HepG2 (cell line): ENCODE results near the gene VSTM1.

Source experiments
- EHMT2 ChIP-seq: fragments of 200-600 bp; sonication (generic); IDR thresholded peaks from 2 replicates; pipeline ENCODE4 v1.7.0; 2017; ENCODE audit warnings: antibody characterized with exemption, low read depth, low read length, borderline replicate concordance
- JUNB ChIP-seq: sonication (generic); formaldehyde crosslinking; IDR thresholded peaks from 2 replicates; pipeline ENCODE4 v1.8.0; 2022; ENCODE audit warnings: missing genetic modification reagents, mild to moderate bottlenecking, borderline replicate concordance
- NR2F1 ChIP-seq, 2 experiments: fragments of 450-650 bp in 1 of 2; formaldehyde crosslinking in 1 of 2; IDR thresholded peaks; 2 replicates each; pipeline versions ENCODE4 v1.5.0 to v1.6.1; 2016 to 2020; ENCODE audit warnings: mild to moderate bottlenecking in 1 of 2, missing compliant biosample characterization in 1 of 2, missing genetic modification reagents in 1 of 2, moderate library complexity in 1 of 2
- POLR2AphosphoS5 ChIP-seq: IDR thresholded peaks from 2 replicates; pipeline ENCODE4 v1.6.1; 2012; ENCODE audit warnings: low read depth, low read length
- TF ChIP-seq, protein P1 (sequence below): sonication (generic); formaldehyde crosslinking; IDR thresholded peaks from 2 replicates; pipeline ENCODE4 v1.4.0; 2020; ENCODE audit warnings: missing genetic modification reagents
- TF ChIP-seq, protein P2 (sequence below): sonication (generic); formaldehyde crosslinking; IDR thresholded peaks from 2 replicates; pipeline ENCODE4 v1.5.0; 2020; ENCODE audit warnings: mild to moderate bottlenecking, missing genetic modification reagents, moderate library complexity
- TF ChIP-seq, protein P3 (sequence below): sonication (generic); formaldehyde crosslinking; IDR thresholded peaks from 2 replicates; pipeline ENCODE4 v1.4.0; 2020; ENCODE audit warnings: missing genetic modification reagents

DNA sequence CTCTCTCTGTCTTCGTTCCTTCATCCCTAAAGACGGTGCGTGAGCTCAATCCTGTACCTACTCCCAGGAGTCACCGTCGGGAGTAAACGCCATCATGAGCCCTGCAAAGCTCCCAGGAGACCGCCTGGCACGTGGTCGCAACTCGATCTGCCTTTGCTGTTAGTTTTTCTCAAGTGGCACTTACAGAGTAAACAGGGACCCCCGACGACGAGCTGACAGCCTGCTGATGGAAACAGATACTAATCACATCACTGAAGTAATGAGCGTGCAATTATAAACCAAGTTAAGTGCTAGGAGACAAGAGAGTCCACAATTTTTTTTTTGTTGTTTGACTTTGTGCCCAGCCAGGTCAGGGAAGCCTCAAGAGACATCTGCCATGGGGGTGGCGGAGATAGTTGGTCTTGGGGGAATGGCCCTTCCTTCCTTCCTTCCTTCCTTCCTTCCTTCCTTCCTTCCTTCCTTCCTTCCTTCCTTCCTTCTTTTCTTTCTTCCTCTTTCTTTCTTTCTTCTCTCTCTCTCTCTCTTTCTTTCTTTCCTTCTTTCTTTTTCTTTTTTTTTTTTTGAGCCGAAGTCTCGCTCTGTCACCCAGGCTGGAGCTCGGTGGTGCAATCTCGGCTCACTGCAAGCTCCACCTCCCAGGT is 48.7 kb downstream of the VSTM1 start:
- no peak for TF ChIP-seq NR2F1 (CRISPR knock-in tag; IDR thresholded peaks at IDR 0.05)
- TF ChIP-seq POLR2AphosphoS5 = no peak
- TF ChIP-seq, protein P1, sequence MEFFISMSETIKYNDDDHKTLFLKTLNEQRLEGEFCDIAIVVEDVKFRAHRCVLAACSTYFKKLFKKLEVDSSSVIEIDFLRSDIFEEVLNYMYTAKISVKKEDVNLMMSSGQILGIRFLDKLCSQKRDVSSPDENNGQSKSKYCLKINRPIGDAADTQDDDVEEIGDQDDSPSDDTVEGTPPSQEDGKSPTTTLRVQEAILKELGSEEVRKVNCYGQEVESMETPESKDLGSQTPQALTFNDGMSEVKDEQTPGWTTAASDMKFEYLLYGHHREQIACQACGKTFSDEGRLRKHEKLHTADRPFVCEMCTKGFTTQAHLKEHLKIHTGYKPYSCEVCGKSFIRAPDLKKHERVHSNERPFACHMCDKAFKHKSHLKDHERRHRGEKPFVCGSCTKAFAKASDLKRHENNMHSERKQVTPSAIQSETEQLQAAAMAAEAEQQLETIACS = no peak
- TF ChIP-seq, protein P2, sequence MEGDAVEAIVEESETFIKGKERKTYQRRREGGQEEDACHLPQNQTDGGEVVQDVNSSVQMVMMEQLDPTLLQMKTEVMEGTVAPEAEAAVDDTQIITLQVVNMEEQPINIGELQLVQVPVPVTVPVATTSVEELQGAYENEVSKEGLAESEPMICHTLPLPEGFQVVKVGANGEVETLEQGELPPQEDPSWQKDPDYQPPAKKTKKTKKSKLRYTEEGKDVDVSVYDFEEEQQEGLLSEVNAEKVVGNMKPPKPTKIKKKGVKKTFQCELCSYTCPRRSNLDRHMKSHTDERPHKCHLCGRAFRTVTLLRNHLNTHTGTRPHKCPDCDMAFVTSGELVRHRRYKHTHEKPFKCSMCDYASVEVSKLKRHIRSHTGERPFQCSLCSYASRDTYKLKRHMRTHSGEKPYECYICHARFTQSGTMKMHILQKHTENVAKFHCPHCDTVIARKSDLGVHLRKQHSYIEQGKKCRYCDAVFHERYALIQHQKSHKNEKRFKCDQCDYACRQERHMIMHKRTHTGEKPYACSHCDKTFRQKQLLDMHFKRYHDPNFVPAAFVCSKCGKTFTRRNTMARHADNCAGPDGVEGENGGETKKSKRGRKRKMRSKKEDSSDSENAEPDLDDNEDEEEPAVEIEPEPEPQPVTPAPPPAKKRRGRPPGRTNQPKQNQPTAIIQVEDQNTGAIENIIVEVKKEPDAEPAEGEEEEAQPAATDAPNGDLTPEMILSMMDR (CRISPR knock-in tag) = no peak
- TF ChIP-seq EHMT2 = no peak
- TF ChIP-seq JUNB = no peak
- TF ChIP-seq, protein P3, sequence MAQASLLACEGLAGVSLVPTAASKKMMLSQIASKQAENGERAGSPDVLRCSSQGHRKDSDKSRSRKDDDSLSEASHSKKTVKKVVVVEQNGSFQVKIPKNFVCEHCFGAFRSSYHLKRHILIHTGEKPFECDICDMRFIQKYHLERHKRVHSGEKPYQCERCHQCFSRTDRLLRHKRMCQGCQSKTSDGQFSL (CRISPR knock-in tag) = no peak
